HG03025 (cell line): ENCODE data around the gene SLC10A1.

Source experiments
- ATAC-seq: cut with Tn5 transposase; IDR thresholded peaks from one replicate; pipeline ENCODE4 v1.9.1; 2021; ENCODE audit warnings: mild to moderate bottlenecking, moderate library complexity; ENCODE audit not compliant: unreplicated experiment, low FRiP score

SLC10A1 gene

DNA sequence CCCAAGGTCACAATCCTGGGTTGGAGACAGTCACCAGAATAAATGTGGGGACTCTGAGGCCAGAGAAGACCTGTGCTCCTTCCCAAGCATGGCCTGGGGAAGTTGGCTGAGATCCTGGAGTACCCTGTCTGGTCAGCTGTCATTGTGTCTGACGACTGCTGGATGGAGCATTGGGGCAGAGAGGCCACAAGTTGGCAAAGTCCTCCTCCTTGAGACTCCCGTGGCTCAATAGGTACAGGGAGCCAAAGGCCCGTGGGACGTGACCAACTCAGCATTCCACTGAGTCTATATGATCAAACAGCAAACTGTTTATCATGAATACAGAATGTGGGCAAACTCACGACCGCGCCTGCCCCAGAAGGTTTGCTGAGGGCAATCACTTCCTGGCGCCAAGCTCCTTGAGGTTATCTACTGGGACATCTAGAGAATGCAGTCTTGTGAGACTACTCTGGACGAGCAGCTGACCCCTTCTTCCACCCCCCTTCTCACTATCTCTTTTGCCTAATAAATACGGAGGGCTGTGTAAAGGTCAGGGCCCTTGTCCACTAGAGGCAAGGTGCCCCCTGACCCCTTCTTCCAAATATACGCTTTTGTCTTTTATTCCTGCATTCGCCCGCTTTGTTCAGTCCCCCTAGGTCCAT is 14.3 kb upstream of the SLC10A1 start:
- ATAC-seq, result no peak

GRCh38 chr14:69808919-69809808 is 12.1 kb upstream of the SLC10A1 start:
- no peak for ATAC-seq

- no peak for ATAC-seq
Observed at GRCh38 chr14:69807192-69807591, 10.2 kb upstream of the SLC10A1 start.

- no peak for ATAC-seq
Observed at GRCh38 chr14:69804902-69805301, 7.9 kb upstream of the SLC10A1 start.

- ATAC-seq, result no peak
Observed at GRCh38 chr14:69803753-69804152, 6.7 kb upstream of the SLC10A1 start.

- no peak for ATAC-seq
Observed at GRCh38 chr14:69798339-69798735, 1.3 kb upstream of the SLC10A1 start.

GRCh38 chr14:69797573-69798338 is 715 bp upstream of the SLC10A1 start:
- no peak for ATAC-seq

- ATAC-seq, result no peak
Observed at GRCh38 chr14:69795691-69796090, 1.4 kb downstream of the SLC10A1 start.

DNA sequence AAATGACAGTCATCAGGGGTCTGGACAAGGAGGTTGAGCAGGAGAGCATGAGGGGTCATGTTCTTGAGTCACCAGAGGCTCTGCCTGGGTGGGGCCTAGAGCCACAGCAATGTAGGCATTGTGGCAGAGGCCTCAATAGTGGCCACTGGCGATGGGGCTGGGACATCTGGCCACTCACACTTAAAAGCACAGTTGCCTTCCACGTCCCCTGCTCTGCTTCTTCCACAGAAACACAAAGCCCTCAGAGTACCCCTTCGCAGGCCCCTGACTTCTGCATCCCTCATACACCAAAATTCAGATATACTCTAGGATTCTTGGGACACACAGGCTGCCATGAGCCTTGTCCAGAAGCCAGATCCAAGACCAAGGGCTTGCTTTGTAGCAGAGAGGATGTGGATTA is 2.2 kb downstream of the SLC10A1 start:
- ATAC-seq, result no peak

DNA sequence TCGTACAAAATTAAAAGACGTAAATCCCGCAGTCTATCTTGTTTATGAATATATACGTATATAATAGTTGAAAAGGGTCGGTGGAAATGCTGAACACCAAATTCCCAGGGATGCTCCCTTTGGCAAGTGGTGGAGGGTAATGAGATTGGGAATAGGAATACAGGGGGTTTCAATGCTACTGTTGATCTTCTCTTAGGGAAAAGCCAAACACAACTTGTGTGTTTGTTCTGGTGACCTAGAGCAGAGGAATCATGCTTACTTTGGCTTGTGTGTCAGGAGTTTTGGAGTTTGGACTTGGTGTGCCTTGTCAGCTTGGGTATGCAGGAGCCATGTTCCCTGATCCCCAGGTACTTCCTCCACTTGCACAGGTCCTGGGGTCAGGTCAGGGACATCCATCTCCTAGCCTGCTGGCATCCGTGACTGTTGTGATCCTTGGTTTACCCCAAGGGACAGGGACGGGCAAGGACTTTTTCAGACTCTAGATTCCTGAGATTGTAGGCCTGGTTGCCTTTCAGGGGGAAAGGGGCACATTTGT is 4.1 kb downstream of the SLC10A1 start:
- no peak for ATAC-seq

DNA sequence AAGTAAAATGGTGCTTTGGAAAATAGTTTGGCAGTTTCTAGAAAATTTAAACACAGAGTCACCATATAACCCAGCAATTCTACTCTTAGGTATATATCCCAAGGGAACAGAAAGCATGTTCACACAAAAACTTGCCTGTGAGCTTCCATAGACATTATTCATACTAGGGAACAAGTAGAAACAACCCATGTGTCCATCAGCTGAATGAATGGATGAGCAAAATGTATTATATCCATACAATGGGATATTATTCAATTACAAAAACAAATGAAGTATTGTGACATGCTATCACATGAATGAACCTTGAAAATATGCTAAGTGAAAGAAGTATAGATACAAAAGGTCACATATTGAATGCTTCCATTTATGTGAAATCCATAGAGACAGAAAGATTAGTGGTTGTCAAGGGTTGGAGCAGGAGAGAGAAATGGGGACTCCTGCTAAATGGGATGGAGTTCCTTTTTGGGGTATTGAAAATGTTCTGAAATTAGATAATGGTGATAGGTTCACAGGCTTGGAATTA is 7.9 kb downstream of the SLC10A1 start:
- ATAC-seq, result no peak

GRCh38 chr14:69786603-69787002 is 10.4 kb downstream of the SLC10A1 start:
- ATAC-seq, result no peak

DNA sequence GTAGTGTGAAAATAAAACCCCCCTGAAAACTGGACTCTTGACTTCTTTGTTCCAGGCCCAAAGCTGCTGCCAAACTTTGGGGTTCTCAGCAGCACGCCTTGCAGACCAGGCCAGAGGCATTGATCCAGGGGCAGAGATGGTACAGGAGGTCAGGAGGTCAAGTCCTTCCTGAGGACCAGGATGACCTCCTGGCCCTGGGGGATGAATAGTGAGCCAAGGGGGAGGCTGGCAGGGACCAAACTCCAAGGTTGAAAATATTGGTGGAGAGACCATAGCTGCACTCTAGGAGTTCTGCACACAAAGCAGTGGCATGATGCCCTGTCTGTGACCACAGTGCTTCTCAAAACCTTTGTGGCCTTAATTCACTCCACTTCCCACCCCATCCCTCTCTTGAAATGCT is 12.1 kb downstream of the SLC10A1 start:
- ATAC-seq, result no peak

DNA sequence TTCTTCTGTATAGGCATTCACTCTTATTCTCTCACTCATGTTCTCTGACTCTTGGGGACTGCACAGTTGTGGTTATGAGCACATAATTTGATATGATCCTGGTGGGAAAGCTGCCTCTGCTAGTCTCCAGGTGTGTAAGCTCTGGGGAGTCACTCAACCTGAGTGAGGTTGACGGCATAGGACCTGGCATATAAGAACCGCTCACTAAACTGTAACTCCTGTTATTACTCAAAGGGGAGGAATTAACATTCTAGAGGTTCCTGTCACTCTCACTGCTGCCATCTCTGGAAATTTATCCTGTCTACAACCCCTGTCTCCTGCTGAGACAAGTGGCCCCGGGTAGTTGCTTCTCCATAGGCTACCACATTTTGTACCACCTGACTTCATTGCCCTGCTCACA is 16.1 kb downstream of the SLC10A1 start:
- no peak for ATAC-seq

GRCh38 chr14:69780092-69780491 is 16.9 kb downstream of the SLC10A1 start:
- no peak for ATAC-seq

GRCh38 chr14:69779088-69779487 is 18.0 kb downstream of the SLC10A1 start:
- ATAC-seq, result no peak

DNA sequence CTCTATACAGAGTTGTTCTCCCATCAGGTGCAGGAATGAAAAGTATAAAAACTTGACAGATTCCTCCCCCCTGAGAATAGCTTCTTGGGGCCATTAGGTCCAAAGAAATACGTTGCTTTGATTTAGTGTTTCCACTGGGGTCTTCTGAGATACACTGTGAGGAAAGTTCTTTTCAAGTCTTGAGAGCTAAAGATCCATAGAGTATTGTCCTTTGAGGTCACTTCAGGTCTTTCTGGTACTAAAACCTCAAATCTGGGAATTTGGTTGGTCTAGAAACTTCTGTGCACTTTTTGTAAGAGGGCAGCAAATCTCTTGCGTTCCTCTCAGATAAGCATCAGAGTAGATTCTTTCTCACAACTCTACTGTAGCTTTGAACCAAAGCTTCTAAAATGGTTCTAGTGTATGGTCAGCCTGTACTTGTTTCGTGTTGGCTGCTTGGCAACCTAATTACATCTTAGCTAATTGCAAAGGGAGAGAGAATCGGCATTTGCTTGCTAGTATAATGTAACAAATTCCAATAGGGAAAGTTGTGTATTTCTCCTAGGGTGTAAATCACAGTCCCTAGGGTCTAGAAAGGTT is 20.1 kb downstream of the SLC10A1 start:
- ATAC-seq, result no peak

- ATAC-seq, result no peak
Observed at GRCh38 chr14:69775012-69775411, 22.0 kb downstream of the SLC10A1 start.

DNA sequence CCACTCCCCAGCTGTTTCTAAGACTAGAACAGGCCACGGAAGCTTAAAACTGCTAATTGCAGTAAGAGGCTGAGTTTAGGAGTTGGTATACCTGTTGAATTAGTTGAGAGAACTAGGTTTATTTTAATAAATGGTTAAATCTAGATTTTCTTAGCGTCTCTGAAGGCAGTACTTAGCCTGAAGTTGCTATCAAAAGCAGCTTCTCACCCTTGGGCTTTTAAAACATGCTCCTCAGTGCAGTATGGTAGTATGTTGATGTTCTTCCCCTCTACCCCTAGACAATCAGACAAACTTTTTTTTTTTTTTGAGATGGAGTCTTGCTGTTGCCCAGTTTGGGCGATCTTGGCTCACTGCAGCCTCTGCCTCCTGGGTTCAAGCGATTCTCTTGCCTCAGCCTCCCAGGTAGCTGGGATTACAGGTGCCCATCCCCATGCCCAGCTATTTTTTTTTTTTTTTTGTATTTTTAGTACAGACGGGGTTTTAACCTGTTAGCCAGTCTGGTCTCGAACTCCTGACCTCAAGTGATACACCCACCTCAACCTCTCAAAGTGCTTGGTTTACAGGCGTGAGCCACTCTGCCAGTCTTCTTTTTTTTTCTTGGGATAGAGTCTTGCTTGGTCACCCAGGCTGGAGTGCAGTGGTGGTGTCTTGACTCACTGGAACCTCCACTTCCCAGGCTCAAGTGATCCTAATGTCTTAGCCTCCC is 23.3 kb downstream of the SLC10A1 start:
- no peak for ATAC-seq
